GM23338 (cell line): ENCODE measurements around the gene UBL3. TPM values are rescaled to one million over a fixed set of nuclear protein-coding genes. Genes with fewer than 3 reads are reported as not detected.

Experiments
- ATAC-seq: fragments of 200-7000 bp; cut with Tn5 transposase; 3 replicates; pipeline ENCODE4 v1.9.1; 2020
- DNase-seq: peaks from one replicate; pipeline ENCODE4 v3.0.0-alpha.2; 2015; ENCODE audit warnings: low spot score
- H2AFZ ChIP-seq: fragments of 200-600 bp; sonication (generic); 2 replicates; pipeline ENCODE4 v1.8.0; 2016; ENCODE audit warnings: antibody characterized with exemption, mild to moderate bottlenecking, moderate library complexity
- H3F3A ChIP-seq: fragments of 200-600 bp; sonication (generic); replicated peaks from 2 replicates; pipeline ENCODE4 v1.8.0; 2017; ENCODE audit warnings: antibody characterized with exemption, mixed run types, low read depth
- H3K27ac ChIP-seq: fragments of 200-600 bp; sonication (generic); 2 replicates; pipeline ENCODE4 v1.6.1; 2016; ENCODE audit warnings: low read depth
- H3K27me3 ChIP-seq: fragments of 200-600 bp; sonication (generic); 2 replicates; pipeline ENCODE4 v1.8.0; 2016; ENCODE audit warnings: mild to moderate bottlenecking, mixed run types, moderate library complexity; ENCODE audit not compliant: insufficient read depth
- H3K36me3 ChIP-seq: fragments of 200-600 bp; sonication (generic); 2 replicates; pipeline ENCODE4 v1.8.0; 2016; ENCODE audit warnings: mild to moderate bottlenecking; ENCODE audit not compliant: insufficient read depth
- H3K4me1 ChIP-seq: fragments of 200-600 bp; sonication (generic); 2 replicates; pipeline ENCODE4 v1.8.0; 2016; ENCODE audit warnings: mild to moderate bottlenecking, moderate library complexity; ENCODE audit not compliant: insufficient read depth
- H3K4me2 ChIP-seq: fragments of 200-600 bp; sonication (generic); 2 replicates; pipeline ENCODE4 v1.7.1; 2017; ENCODE audit warnings: mixed run types
- H3K4me3 ChIP-seq: fragments of 200-600 bp; sonication (generic); 2 replicates; pipeline ENCODE4 v1.6.1; 2016; ENCODE audit warnings: mixed run types
- H3K79me2 ChIP-seq: fragments of 200-600 bp; sonication (generic); replicated peaks from 2 replicates; pipeline ENCODE4 v1.8.0; 2017; ENCODE audit warnings: mild to moderate bottlenecking; ENCODE audit not compliant: insufficient read depth
- H3K9me2 ChIP-seq: fragments of 200-600 bp; sonication (generic); 2 replicates; pipeline ENCODE4 v1.8.0; 2017; ENCODE audit not compliant: insufficient read depth
- H4K20me1 ChIP-seq: fragments of 200-600 bp; sonication (generic); replicated peaks from 2 replicates; pipeline ENCODE4 v1.8.0; 2017; ENCODE audit warnings: mild to moderate bottlenecking; ENCODE audit not compliant: insufficient read depth
- H3K27ac Mint-ChIP-seq: 2 replicates; pipeline ENCODE4 v1.8.0; 2020; ENCODE audit warnings: inconsistent platforms, mild to moderate bottlenecking, moderate library complexity, mixed read lengths
- H3K27me3 Mint-ChIP-seq: 3 replicates; pipeline ENCODE4 v1.8.0; 2022; ENCODE audit warnings: low read depth, mild to moderate bottlenecking, moderate library complexity, mixed read lengths, inconsistent platforms; ENCODE audit not compliant: insufficient read depth, poor library complexity
- H3K36me3 Mint-ChIP-seq: 3 replicates; pipeline ENCODE4 v1.8.0; 2021; ENCODE audit warnings: low read depth, mild to moderate bottlenecking, inconsistent platforms, moderate library complexity, mixed read lengths
- H3K4me1 Mint-ChIP-seq: 3 replicates; pipeline ENCODE4 v1.8.0; 2020; ENCODE audit warnings: mild to moderate bottlenecking, inconsistent platforms, mixed read lengths
- H3K4me3 Mint-ChIP-seq: 3 replicates; pipeline ENCODE4 v1.8.0; 2021; ENCODE audit warnings: moderate library complexity, mild to moderate bottlenecking, inconsistent platforms, mixed read lengths
- H3K9me3 Mint-ChIP-seq: 3 replicates; pipeline ENCODE4 v1.8.0; 2020; ENCODE audit warnings: moderate library complexity, mild to moderate bottlenecking, inconsistent platforms, mixed read lengths
- CREB1 ChIP-seq: fragments of 250-450 bp; sonication (Bioruptor Pico); IDR thresholded peaks from 2 replicates; pipeline ENCODE4 v1.5.0; 2020; ENCODE audit warnings: low read depth, mild to moderate bottlenecking, moderate library complexity
- ETS1 ChIP-seq: IDR thresholded peaks from 2 replicates; pipeline ENCODE4 v1.6.1; 2016; ENCODE audit warnings: antibody characterized with exemption
- EZH2 ChIP-seq: fragments of 200-600 bp; sonication (generic); IDR thresholded peaks from one replicate; pipeline ENCODE4 v1.8.0; 2017; ENCODE audit warnings: antibody characterized with exemption, mild to moderate bottlenecking, low read depth; ENCODE audit not compliant: unreplicated experiment
- EZH2phosphoT487 ChIP-seq: fragments of 200-600 bp; sonication (generic); IDR thresholded peaks from one replicate; pipeline ENCODE4 v1.8.1; 2018; ENCODE audit warnings: antibody characterized with exemption; ENCODE audit not compliant: unreplicated experiment
- JUNB ChIP-seq: IDR thresholded peaks from one replicate; pipeline ENCODE4 v1.6.1; 2016; ENCODE audit warnings: antibody characterized with exemption; ENCODE audit not compliant: unreplicated experiment
- NANOG ChIP-seq: IDR thresholded peaks from 2 replicates; pipeline ENCODE4 v1.6.1; 2016; ENCODE audit warnings: antibody characterized with exemption, borderline replicate concordance
- POLR2AphosphoS5 ChIP-seq: IDR thresholded peaks from 2 replicates; pipeline ENCODE4 v1.6.1; 2016; ENCODE audit warnings: antibody characterized with exemption, low read depth
- STAT1 ChIP-seq: IDR thresholded peaks from one replicate; pipeline ENCODE4 v1.6.1; 2016; ENCODE audit warnings: antibody characterized with exemption; ENCODE audit not compliant: unreplicated experiment
- ZNF114 ChIP-seq: fragments of 250-450 bp; sonication (Bioruptor Pico); IDR thresholded peaks from 2 replicates; pipeline ENCODE4 v1.5.0; 2020; ENCODE audit warnings: mild to moderate bottlenecking, moderate library complexity
- ZNF331 ChIP-seq: fragments of 250-450 bp; sonication (Bioruptor Pico); IDR thresholded peaks from 2 replicates; pipeline ENCODE4 v1.5.0; 2020; ENCODE audit warnings: low read depth, mild to moderate bottlenecking, moderate library complexity
- polyA plus RNA-seq: library from polyadenylated mRNA; unstranded; fragments of >200 nt; fragmentation: Nextera tagmentation; extraction: Ambion mirVana; gene quantifications from 2 replicates; pipeline ENCODE4 v1.2.1, GENCODE V29; 2016
- total RNA-seq: library from RNA; depleted of rRNA; stranded (reverse); fragments of >200 nt; shearing (Covaris generic); gene quantifications from 2 replicates; pipeline ENCODE4 v1.2.3, GENCODE V29; 2014
- TF ChIP-seq, protein P1 (sequence below): IDR thresholded peaks from one replicate; pipeline ENCODE4 v1.6.1; 2018; ENCODE audit warnings: antibody characterized with exemption; ENCODE audit not compliant: unreplicated experiment
- TF ChIP-seq, protein P2 (sequence below), 2 experiments: fragments of 200-600 bp in 1 of 2; sonication (generic) in 1 of 2; conservative IDR thresholded peaks; 2 replicates each; pipeline versions ENCODE4 v1.5.1 to v1.6.1; 2016 to 2017; ENCODE audit warnings: antibody characterized with exemption in 2 of 2, low read depth in 2 of 2, mild to moderate bottlenecking in 2 of 2, moderate library complexity in 1 of 2
- TF ChIP-seq, protein P3 (sequence below): fragments of 250-450 bp; sonication (Bioruptor Pico); IDR thresholded peaks from 2 replicates; pipeline ENCODE4 v1.5.0; 2020; ENCODE audit warnings: mild to moderate bottlenecking, moderate library complexity

Gene UBL3
- total and polyA plus RNA-seq, 2 experiments from 2014 or later = 9.7 to 21.1 TPM

- no peaks in the 10 kb centered on the region for H3K9me3 Mint-ChIP-seq
- TF ChIP-seq JUNB = no peak
- TF ChIP-seq, protein P1, sequence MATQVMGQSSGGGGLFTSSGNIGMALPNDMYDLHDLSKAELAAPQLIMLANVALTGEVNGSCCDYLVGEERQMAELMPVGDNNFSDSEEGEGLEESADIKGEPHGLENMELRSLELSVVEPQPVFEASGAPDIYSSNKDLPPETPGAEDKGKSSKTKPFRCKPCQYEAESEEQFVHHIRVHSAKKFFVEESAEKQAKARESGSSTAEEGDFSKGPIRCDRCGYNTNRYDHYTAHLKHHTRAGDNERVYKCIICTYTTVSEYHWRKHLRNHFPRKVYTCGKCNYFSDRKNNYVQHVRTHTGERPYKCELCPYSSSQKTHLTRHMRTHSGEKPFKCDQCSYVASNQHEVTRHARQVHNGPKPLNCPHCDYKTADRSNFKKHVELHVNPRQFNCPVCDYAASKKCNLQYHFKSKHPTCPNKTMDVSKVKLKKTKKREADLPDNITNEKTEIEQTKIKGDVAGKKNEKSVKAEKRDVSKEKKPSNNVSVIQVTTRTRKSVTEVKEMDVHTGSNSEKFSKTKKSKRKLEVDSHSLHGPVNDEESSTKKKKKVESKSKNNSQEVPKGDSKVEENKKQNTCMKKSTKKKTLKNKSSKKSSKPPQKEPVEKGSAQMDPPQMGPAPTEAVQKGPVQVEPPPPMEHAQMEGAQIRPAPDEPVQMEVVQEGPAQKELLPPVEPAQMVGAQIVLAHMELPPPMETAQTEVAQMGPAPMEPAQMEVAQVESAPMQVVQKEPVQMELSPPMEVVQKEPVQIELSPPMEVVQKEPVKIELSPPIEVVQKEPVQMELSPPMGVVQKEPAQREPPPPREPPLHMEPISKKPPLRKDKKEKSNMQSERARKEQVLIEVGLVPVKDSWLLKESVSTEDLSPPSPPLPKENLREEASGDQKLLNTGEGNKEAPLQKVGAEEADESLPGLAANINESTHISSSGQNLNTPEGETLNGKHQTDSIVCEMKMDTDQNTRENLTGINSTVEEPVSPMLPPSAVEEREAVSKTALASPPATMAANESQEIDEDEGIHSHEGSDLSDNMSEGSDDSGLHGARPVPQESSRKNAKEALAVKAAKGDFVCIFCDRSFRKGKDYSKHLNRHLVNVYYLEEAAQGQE = no peak
- TF ChIP-seq, protein P2, sequence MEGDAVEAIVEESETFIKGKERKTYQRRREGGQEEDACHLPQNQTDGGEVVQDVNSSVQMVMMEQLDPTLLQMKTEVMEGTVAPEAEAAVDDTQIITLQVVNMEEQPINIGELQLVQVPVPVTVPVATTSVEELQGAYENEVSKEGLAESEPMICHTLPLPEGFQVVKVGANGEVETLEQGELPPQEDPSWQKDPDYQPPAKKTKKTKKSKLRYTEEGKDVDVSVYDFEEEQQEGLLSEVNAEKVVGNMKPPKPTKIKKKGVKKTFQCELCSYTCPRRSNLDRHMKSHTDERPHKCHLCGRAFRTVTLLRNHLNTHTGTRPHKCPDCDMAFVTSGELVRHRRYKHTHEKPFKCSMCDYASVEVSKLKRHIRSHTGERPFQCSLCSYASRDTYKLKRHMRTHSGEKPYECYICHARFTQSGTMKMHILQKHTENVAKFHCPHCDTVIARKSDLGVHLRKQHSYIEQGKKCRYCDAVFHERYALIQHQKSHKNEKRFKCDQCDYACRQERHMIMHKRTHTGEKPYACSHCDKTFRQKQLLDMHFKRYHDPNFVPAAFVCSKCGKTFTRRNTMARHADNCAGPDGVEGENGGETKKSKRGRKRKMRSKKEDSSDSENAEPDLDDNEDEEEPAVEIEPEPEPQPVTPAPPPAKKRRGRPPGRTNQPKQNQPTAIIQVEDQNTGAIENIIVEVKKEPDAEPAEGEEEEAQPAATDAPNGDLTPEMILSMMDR (conservative IDR thresholded peaks at IDR 0.05; ENCODE audit: low read depth in 2 of 2) = no peak
- no peak for TF ChIP-seq POLR2AphosphoS5
- no peak for TF ChIP-seq CREB1 (CRISPR knock-in tag)
- no peak for TF ChIP-seq STAT1
- no peak for TF ChIP-seq ZNF331 (CRISPR knock-in tag)
- TF ChIP-seq EZH2phosphoT487 = no peak
- no peak for TF ChIP-seq NANOG
- no peak for TF ChIP-seq EZH2
- TF ChIP-seq, protein P3, sequence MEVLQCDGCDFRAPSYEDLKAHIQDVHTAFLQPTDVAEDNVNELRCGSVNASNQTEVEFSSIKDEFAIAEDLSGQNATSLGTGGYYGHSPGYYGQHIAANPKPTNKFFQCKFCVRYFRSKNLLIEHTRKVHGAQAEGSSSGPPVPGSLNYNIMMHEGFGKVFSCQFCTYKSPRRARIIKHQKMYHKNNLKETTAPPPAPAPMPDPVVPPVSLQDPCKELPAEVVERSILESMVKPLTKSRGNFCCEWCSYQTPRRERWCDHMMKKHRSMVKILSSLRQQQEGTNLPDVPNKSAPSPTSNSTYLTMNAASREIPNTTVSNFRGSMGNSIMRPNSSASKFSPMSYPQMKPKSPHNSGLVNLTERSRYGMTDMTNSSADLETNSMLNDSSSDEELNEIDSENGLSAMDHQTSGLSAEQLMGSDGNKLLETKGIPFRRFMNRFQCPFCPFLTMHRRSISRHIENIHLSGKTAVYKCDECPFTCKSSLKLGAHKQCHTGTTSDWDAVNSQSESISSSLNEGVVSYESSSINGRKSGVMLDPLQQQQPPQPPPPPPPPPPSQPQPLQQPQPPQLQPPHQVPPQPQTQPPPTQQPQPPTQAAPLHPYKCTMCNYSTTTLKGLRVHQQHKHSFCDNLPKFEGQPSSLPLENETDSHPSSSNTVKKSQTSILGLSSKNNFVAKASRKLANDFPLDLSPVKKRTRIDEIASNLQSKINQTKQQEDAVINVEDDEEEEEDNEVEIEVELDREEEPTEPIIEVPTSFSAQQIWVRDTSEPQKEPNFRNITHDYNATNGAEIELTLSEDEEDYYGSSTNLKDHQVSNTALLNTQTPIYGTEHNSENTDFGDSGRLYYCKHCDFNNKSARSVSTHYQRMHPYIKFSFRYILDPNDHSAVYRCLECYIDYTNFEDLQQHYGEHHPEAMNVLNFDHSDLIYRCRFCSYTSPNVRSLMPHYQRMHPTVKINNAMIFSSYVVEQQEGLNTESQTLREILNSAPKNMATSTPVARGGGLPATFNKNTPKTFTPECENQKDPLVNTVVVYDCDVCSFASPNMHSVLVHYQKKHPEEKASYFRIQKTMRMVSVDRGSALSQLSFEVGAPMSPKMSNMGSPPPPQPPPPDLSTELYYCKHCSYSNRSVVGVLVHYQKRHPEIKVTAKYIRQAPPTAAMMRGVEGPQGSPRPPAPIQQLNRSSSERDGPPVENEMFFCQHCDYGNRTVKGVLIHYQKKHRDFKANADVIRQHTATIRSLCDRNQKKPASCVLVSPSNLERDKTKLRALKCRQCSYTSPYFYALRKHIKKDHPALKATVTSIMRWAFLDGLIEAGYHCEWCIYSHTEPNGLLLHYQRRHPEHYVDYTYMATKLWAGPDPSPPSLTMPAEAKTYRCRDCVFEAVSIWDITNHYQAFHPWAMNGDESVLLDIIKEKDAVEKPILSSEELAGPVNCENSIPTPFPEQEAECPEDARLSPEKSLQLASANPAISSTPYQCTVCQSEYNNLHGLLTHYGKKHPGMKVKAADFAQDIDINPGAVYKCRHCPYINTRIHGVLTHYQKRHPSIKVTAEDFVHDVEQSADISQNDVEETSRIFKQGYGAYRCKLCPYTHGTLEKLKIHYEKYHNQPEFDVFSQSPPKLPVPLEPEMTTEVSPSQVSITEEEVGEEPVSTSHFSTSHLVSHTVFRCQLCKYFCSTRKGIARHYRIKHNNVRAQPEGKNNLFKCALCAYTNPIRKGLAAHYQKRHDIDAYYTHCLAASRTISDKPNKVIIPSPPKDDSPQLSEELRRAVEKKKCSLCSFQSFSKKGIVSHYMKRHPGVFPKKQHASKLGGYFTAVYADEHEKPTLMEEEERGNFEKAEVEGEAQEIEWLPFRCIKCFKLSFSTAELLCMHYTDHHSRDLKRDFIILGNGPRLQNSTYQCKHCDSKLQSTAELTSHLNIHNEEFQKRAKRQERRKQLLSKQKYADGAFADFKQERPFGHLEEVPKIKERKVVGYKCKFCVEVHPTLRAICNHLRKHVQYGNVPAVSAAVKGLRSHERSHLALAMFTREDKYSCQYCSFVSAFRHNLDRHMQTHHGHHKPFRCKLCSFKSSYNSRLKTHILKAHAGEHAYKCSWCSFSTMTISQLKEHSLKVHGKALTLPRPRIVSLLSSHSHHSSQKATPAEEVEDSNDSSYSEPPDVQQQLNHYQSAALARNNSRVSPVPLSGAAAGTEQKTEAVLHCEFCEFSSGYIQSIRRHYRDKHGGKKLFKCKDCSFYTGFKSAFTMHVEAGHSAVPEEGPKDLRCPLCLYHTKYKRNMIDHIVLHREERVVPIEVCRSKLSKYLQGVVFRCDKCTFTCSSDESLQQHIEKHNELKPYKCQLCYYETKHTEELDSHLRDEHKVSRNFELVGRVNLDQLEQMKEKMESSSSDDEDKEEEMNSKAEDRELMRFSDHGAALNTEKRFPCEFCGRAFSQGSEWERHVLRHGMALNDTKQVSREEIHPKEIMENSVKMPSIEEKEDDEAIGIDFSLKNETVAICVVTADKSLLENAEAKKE = no peak
- no peak for TF ChIP-seq ETS1
- no peak for TF ChIP-seq ZNF114 (CRISPR knock-in tag)
- H3K27me3 ChIP-seq = no peaks in the 10 kb centered on the region
- no peak overlapping the region for H3K4me2 ChIP-seq
- peaks cover 1% of the 10 kb centered on the region for H3K27me3 Mint-ChIP-seq
- H3K36me3 Mint-ChIP-seq = no peaks in the 10 kb centered on the region
- DNase-seq (no peak), ATAC-seq (no peak)
- peaks cover 47% of the 10 kb centered on the region for H3K4me1 ChIP-seq
- H2AFZ ChIP-seq = peak overlapping the region; percentile 45
- H3K9me2 ChIP-seq = no peaks in the 10 kb centered on the region
- no peaks in the 10 kb centered on the region for H4K20me1 ChIP-seq
- no peak overlapping the region for H3K27ac ChIP-seq
- H3K4me3 Mint-ChIP-seq = no peak overlapping the region
- no peak overlapping the region for H3K27ac Mint-ChIP-seq
- H3K36me3 ChIP-seq = no peaks in the 10 kb centered on the region
- no peak overlapping the region for H3K4me3 ChIP-seq
- H3K79me2 ChIP-seq = no peaks in the 10 kb centered on the region
- H3F3A ChIP-seq = no peaks in the 10 kb centered on the region
- H3K4me1 Mint-ChIP-seq = peaks cover 50% of the 10 kb centered on the region
These were observed 31.7 kb upstream of the UBL3 start for GRCh38 chr13:29882076-29882475.
